KOPT-K1 (cell line): Measurements from ENCODE around the gene SERGEF.

Source experiments
- H3K27ac ChIP-seq: fragments of 200-600 bp; sonication (generic); 2 replicates; pipeline ENCODE4 v1.5.1; 2016; ENCODE audit warnings: antibody characterized with exemption, mild to moderate bottlenecking, low read depth, low read length; ENCODE audit not compliant: poor library complexity, severe bottlenecking
- H3K36me3 ChIP-seq: fragments of 200-600 bp; sonication (generic); 2 replicates; pipeline ENCODE4 v1.5.1; 2017; ENCODE audit warnings: antibody characterized with exemption, mild to moderate bottlenecking, low read length, moderate library complexity; ENCODE audit not compliant: insufficient read depth
- H3K9me3 ChIP-seq: fragments of 200-600 bp; sonication (generic); 2 replicates; pipeline ENCODE4 v1.5.1; 2017; ENCODE audit warnings: antibody characterized with exemption, low read length, mild to moderate bottlenecking; ENCODE audit not compliant: insufficient read depth, poor library complexity, severe bottlenecking

The SERGEF gene

GRCh38 chr11:17744151-17744940 lies 268.5 kb downstream of the SERGEF start:
- H3K27ac ChIP-seq = no peak overlapping the region
- H3K9me3 ChIP-seq = no peaks in the 10 kb centered on the region
- H3K36me3 ChIP-seq = no peaks in the 10 kb centered on the region

- H3K36me3 ChIP-seq = no peaks in the 10 kb centered on the region
- H3K27ac ChIP-seq = no peak overlapping the region
- no peaks in the 10 kb centered on the region for H3K9me3 ChIP-seq
These were observed 269.1 kb downstream of the SERGEF start for GRCh38 chr11:17743808-17744119.

- H3K36me3 ChIP-seq = no peaks in the 10 kb centered on the region
- H3K27ac ChIP-seq = no peak overlapping the region
- no peaks in the 10 kb centered on the region for H3K9me3 ChIP-seq
These were observed 269.6 kb downstream of the SERGEF start for GRCh38 chr11:17743026-17743807.

DNA sequence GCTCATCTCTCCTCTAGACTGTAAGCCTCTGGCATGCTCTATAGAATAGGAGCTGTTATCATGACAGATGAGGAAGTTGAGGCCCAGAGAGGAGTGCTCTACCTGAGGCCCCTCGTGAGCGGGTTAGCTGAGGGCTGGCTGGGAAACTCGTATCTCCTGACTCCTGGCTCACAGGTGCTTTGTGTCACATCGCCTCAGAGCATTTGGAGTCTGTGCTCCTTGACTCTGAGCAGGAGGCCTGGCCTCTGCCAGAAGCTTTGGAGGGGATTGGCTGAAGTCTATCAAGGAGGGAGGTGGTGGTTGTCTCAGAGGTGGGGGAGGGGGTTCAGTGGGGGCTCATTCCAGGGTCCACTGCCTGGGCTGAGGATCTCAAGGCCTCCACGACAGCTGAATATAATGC lies 270.8 kb downstream of the SERGEF start:
- Histone ChIP-seq H3K27ac (no peak overlapping the region), H3K9me3 (no peaks in the 10 kb centered on the region), H3K36me3 (no peaks in the 10 kb centered on the region)

GRCh38 chr11:17741487-17741886 lies 271.4 kb downstream of the SERGEF start:
- H3K36me3 ChIP-seq = no peaks in the 10 kb centered on the region
- H3K27ac ChIP-seq = no peak overlapping the region
- H3K9me3 ChIP-seq = no peaks in the 10 kb centered on the region

DNA sequence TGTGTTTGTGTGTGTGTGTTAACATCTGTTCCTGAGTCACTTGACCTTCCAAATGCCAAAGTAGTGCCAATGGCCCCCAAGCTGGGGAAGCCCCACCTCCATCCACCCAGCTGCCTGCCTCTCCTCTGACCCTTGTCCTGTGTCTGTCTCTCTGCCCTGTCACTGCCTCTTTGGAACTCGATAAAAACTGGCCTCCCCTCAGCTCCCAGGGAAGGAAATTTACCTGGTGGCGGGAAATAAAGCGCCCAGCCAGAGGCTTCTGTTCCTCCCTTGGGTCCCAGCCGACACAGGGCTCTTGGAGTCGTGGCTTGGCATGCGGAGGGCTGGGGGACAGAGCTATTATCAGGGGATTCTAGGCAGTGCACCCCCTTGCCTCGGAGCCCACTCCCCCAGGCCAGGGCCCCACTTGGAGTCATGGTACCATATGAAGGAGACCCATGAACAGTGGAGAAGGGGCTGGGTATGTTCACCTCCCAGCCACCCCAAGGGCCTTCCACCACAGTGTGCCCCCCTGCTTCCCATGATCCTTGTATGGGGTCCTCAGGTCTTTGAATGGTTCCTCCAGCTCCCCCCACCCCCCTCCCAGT lies 272.1 kb downstream of the SERGEF start:
- Histone ChIP-seq H3K9me3 (no peaks in the 10 kb centered on the region), H3K27ac (no peak overlapping the region), H3K36me3 (no peaks in the 10 kb centered on the region)

GRCh38 chr11:17739945-17740338 lies 272.9 kb downstream of the SERGEF start:
- Histone ChIP-seq H3K9me3 (no peaks in the 10 kb centered on the region), H3K36me3 (no peaks in the 10 kb centered on the region), H3K27ac (no peak overlapping the region)

DNA sequence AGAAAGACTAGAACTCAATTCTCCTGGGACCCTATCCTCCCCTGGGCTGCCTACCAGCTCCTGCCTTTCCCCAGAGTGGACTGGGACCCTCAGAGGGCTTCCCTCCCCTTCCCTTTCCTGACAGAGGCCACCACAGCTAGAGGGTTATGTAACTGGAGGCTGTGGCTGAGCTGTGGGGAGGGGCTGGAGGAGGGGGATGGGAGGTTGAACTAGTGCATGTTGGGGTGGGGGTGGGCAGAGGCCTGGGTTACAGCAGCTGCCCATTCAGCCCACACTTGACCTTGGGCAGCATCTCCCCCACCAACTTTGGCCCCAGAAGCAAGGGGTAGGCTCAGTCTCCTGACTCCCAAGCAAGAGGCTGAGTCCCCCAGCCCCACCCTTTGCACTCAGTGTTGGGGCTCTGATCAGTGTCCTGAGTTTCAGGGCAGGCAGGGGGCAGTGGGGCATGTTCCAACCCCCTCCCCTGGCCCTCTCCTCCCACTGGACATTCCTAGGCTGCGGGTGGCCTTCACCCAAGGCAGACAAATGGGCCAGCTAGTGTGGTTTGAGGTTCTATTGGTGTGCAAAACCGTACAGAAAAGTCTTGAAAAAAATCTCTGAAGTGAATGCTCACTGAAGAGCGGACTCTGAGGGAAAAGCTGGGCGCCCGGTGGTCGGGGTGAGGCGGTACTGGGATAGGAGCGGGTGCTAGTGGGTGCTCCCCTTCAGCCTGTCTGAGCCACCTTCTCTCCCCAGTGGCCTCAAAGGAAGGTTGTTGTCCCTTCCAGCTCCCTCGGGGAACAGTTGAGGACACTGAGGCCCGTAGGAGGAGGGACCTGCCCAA lies 274.5 kb downstream of the SERGEF start:
- H3K27ac ChIP-seq = no peak overlapping the region
- H3K9me3 ChIP-seq = no peaks in the 10 kb centered on the region
- H3K36me3 ChIP-seq = no peaks in the 10 kb centered on the region
